GM18519 (cell line): ENCODE results near the gene TRAPPC10.
A peak's percentile ranks its signal among the peaks of the same experiment; 100 is the strongest.

Source experiments
- ATAC-seq: cut with Tn5 transposase; IDR thresholded peaks from one replicate; pipeline ENCODE4 v1.9.1; 2021; ENCODE audit warnings: mild to moderate bottlenecking, moderate library complexity; ENCODE audit not compliant: unreplicated experiment, low FRiP score

TRAPPC10 gene

GRCh38 chr21:43997766-43998742 is 14.1 kb upstream of the TRAPPC10 start:
- ATAC-seq, result no peak

DNA sequence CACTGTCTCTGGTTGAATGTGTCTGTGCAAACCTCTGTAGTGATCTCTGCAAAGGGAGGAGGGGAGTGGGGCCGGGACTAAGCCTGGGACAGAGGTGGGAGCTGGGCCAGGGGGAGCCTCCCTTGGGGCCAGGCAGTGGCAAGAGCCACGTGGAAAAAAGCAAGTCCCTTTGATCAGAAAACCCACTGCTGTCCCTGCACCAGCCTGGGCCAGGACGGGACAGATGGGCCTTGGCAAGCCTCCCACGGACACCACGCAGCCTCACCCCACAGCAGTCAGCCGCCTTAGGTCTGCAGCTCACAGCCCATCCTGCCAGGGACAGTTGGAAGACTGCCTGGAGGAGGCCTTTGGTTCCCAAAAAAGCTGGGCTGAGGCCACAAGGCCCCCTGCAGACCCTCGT is 11.7 kb upstream of the TRAPPC10 start:
- ATAC-seq, result no peak

- no peak for ATAC-seq
Observed at GRCh38 chr21:44002511-44002910, 9.6 kb upstream of the TRAPPC10 start.

DNA sequence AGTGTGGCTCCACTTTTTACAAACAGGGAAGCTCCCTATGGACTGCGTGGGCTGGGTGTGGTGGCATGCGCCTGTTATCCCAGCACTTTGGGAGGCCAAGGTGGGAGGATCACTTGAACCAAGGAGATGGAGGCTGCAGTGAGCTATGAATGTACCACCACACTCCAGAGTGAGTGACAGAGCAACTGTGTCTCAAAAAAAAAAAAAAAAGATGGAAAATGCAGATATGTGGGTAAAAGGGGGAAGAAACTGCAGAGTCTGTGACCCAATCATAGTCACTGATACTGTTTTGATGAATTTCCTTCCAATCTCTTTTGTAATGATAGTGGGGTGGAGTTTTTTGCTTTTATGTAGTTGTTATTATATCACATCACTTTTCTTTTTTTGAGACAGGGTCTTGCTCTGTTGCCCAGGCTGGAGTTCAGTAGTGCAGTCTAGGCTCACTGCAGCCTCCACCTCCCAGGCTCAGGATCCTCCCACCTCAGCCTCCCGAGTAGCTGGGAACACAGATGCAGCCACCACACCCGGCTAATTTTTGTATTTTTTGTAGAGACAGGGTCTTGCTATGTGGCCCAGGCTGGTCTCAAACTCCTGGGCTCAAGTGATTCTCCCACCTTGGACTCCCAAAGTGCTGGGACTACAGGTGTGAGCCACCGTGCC is 8.7 kb upstream of the TRAPPC10 start:
- ATAC-seq, result no peak

DNA sequence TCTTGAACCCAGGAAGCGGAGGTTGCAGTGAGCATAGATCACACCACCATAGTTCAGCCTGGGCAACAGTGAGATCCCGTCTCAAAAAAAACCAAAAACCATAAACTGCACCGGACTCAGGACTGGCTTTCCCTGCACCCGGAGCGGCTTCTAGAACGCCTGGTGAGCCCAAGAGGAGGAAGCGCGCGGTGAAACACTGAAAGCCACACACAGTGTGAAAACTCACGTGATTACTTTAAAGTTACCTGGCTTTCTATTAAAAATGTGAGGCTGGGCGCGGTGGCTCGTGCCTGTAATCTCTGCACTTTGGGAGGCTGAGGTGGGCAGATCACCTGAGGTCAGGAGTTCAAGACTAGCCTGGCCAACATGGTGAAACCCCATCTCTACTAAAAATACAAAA is 7.0 kb upstream of the TRAPPC10 start:
- ATAC-seq, result no peak

GRCh38 chr21:44005593-44005992 is 6.5 kb upstream of the TRAPPC10 start:
- no peak for ATAC-seq

GRCh38 chr21:44006017-44006619 is 6.0 kb upstream of the TRAPPC10 start:
- ATAC-seq, result no peak

DNA sequence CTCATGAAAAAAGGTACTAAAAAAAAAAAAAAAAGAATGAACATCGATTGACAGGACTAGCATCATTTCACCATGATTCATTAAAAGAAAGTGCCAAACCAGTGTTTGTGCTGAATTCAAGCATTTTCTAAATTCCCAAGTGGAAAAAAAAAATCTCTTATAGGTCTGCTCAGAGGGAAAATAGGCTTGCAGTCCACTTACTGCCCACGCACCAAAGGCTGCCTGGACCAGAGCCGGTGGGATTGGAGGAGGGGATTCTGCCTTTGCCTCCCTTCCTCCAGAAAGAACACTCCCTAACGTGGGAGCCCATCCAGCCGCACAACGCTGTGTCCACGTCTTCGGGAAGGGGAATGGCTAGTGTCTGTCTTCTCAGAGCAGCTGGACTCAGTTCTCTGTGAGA is 5.5 kb upstream of the TRAPPC10 start:
- no peak for ATAC-seq

GRCh38 chr21:44010429-44010828 is 1.7 kb upstream of the TRAPPC10 start:
- no peak for ATAC-seq

GRCh38 chr21:44011123-44011522 is 986 bp upstream of the TRAPPC10 start:
- ATAC-seq, result no peak

- ATAC-seq, result peak; percentile 31
Observed at GRCh38 chr21:44012474-44013379, 618 bp downstream of the TRAPPC10 start.

DNA sequence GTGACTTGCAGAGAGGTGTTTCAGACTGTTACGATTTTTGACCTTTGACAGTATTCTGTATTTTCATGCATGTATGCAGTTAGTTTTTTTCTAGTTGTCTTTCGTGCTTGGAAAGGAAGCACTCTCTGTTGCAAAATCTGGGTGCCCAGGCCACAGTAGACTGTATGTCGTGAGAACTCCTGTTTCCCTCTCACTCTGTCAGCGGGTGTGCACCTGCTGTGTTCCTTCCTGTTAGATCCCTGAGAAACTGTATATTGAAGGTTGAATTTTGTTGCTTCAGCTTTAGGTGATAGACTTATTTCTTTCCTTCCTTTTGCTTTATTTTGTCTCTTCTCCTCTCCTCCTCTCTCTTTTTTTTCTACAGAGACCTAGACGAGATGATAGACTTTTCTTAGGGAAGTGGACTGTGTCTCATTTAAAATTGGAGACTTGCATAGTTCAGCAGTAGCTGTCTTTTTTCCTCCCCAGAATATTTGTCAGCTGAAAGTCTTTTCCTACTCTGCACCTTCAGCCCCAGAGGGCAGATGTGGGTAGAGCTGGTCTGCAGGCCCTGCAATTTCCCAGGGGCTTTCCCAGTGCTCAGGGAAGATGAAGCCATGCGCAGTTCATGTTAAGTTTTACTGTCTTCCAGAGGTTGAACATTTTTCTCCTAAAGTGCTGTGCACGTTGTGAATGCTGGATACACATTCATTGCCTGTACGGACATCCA is 1.4 kb downstream of the TRAPPC10 start:
- ATAC-seq, result no peak

DNA sequence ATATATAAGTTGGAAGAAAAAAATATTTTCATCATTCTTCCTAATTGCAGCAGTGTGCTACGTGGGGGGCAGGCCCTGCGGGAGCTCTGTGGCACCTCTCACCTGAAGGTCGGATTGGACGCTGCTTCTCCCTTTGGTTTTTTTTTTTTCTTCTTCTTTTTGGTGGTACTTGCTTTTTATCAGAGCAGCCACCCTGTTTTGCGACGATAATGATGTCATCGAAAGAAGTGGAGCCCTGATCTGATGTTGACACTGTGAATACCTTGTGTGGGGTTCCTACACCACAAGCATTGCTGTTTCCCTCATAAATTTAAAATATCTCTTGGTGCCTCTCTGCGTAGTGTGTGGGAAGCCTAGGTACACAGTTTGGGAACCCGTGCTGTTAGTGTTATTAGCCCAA is 5.5 kb downstream of the TRAPPC10 start:
- no peak for ATAC-seq

DNA sequence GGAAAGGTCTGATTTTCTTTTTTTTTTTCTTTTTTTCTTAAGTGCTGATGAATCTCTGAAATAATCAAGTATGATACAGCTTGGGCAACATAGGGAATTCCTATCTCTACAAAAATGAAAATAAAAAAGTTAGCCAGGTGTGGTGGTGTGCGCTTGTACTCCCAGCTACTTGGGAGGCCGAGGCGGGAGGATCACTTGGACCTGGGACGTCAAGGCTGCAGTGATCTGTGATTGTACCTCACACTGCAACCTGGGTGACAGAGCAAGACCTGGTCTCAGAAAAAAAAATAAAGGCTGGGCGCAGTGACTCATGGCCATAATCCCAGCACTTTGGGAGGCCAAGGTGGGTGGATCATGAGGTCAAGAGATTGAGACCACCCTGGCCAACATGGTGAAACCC is 6.0 kb downstream of the TRAPPC10 start:
- ATAC-seq, result no peak

GRCh38 chr21:44018813-44019567 is 6.9 kb downstream of the TRAPPC10 start:
- ATAC-seq, result no peak

GRCh38 chr21:44019568-44019958 is 7.5 kb downstream of the TRAPPC10 start:
- ATAC-seq, result no peak

GRCh38 chr21:44020551-44020950 is 8.4 kb downstream of the TRAPPC10 start:
- no peak for ATAC-seq

GRCh38 chr21:44021064-44021463 is 9.0 kb downstream of the TRAPPC10 start:
- ATAC-seq, result no peak

DNA sequence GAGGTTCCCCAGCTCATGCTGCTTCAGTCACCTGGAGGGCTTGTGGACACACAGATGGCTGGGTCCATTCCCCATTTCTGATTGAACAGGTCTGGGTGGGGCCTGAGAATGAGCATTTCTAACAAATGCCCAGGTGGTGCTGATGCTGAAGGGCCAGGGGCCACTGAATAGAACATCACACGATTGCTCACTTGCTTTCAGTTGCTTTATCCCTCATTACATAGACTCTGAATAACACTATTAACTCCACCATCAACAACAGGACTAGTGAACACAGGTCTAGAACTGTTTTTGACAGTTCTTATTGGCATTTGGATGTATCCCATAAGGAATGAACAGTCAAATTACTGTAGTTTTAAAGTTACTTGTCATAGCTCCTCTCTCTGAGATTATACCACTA is 12.1 kb downstream of the TRAPPC10 start:
- ATAC-seq, result no peak
